CD4-positive, alpha-beta T cell treated with Interleukin-4 for 1 hour (primary cell): ENCODE measurements around the gene C16orf95.
"Not testable (repeated sequence)": the region's sequence is repeated elsewhere in the genome, so short reads cannot be mapped to it uniquely, and the experiment has no call there.

Source experiments
- DNase-seq, 2 donors: peaks; one replicate each; pipeline ENCODE4 v3.0.0-alpha.2; 2020 to 2022

The C16orf95 gene

DNA sequence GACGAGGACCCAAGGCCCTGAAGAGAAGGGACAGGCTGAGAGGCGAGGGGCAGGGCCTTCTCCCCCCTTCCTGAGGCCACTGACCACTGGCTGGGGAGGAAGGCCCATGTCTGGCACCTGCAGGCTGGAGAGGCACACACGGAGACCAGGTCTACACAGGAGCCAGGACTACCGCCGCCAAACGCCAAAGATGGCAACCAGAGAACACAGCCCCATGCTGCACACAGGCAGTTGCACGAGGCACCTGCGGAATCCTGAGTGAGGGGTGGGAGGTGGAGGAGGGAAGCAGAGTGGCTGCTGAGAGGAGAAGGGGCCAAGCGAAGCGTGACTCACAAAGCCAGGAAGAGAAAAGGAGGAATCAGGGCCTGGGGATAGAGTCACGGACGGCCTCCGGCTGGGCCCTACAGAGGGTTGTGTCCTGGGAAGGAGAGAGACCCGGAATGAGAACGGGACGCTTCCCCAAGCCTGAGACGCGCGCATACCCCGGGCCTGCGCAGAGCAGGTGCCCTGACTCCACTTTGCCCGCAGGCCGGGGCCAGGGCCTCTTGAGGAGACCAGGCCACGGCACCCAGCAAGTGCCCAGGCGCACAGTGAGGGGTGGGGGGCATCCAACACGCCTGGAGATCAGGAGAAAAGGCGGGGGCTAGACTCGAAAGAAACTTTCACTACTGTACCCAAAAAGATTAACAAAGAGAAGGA, 28.7 kb upstream of the C16orf95 start:
- no peak for DNase-seq

- DNase-seq: peak; percentile 66 to 69
Observed at GRCh38 chr16:87344931-87345631, 27.9 kb upstream of the C16orf95 start.

- no peak for DNase-seq
Observed at GRCh38 chr16:87344165-87344930, 27.2 kb upstream of the C16orf95 start.

GRCh38 chr16:87343753-87344050, 26.5 kb upstream of the C16orf95 start:
- DNase-seq: no peak

DNA sequence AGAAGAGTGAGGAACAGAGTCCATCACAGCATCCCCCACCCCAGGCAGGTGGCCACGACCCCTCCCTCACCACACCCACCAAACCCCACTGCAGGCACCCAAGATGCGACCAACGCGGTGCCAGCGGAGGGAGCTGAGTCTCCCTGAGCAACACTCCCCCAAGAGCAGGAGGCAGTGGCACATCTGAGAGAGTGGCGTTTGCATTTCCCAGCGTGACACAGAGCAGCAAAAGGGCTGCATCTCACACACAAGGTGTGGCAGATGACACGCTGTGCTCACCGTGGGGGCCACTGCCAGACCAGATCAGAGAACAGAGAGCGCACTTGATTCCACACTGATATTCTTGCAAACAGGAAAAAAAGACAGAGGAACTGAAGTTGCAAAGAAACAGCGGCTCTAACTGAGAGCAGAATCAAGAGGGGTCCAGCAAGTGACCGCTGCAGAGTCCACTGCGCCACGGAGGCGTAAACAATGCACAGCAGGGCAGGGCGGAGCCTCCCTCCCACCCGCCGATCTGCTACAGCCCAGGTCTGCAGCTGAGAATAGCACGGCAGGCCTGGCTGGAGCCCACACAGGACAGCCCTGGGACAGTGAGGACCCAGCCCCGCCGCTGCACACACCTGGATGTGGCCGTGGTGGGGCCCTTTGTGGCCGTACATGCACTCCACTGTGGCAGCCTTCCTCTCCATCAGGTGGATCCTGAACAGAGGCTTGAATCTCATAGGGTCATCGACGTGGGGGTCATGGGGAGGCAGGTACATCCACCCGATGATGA, 26.0 kb upstream of the C16orf95 start:
- DNase-seq: no peak

DNA sequence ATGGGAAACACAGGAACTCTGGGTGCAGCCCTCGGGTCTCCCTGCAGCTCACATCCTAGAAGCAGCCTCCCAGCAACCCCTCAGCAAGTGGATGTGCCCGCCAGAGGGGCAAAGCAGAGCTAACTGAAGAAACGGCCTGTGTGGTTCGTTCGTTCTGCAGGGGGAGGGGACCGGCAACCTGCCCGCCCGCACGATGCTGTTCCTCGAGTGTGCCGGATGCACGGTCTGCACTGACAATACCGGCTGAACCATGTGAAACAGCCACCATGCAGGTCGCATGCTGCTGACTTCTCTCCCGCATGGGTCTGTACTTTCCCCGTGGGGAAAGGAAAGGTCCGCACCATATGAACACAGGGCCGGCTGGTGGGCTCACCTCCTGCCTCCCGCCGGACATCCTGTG, 25.3 kb upstream of the C16orf95 start:
- no peak for DNase-seq

- no peak for DNase-seq
Observed at GRCh38 chr16:87340198-87340597, 23.0 kb upstream of the C16orf95 start.

GRCh38 chr16:87339724-87340105, 22.5 kb upstream of the C16orf95 start:
- not testable (repeated sequence) for DNase-seq

- DNase-seq: no peak
Observed at GRCh38 chr16:87339086-87339723, 22.0 kb upstream of the C16orf95 start.

DNA sequence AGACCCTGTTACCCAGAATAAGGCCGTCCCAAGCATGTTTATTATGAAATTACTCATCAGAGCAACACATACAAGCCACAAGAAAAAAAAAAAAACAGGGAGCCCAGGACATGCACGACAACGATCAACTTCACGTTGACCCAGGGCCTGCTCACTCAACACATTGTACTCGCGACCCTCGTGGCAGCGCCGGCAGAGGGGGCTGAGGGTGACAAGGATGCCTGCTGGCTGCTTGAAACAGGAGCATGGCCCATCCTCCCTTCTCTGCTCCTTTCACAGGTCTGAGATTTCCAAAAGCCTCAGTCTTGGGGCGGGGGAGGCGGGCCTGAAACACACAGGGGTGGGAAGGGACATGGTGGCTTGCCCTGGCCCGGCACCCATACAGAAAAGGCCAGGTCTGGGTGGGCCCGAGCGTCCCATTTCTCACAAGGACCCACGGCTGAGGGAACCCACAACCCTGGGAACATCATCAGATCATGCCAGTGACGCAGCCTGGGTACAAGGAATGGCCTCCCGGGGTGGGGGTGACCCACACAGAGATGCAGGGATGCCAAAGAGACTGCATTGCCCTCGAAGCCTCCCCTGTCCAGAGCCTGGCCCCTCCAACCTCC, 21.1 kb upstream of the C16orf95 start:
- no peak for DNase-seq

DNA sequence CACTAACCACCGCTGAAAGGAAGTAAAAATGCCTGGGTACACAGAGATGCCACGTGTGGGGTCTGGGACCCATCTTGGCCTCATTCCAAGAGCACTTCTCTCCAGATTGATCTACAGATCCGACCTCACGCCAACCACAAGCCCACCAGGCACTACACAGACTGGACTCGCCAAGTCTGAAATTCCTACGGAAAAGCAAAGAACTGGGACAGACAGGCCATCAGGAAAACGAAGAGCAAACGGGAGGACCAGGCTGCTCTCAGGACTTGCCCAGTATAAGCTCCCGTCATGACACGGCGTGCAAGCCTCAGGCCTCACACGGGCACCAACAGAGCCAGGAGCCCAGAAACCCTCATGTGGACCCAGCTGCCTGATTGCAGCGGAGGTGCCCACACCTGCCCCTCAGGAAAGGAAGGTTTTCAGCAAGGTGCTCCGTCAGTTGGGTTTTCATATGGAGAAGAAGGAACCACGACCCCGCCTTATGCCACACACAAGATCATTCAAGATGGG, 20.1 kb upstream of the C16orf95 start:
- no peak for DNase-seq

- DNase-seq: no peak
Observed at GRCh38 chr16:87336434-87337240, 19.4 kb upstream of the C16orf95 start.

- no peak for DNase-seq
Observed at GRCh38 chr16:87335625-87336433, 18.6 kb upstream of the C16orf95 start.

- DNase-seq: no peak
Observed at GRCh38 chr16:87334651-87335624, 17.7 kb upstream of the C16orf95 start.

DNA sequence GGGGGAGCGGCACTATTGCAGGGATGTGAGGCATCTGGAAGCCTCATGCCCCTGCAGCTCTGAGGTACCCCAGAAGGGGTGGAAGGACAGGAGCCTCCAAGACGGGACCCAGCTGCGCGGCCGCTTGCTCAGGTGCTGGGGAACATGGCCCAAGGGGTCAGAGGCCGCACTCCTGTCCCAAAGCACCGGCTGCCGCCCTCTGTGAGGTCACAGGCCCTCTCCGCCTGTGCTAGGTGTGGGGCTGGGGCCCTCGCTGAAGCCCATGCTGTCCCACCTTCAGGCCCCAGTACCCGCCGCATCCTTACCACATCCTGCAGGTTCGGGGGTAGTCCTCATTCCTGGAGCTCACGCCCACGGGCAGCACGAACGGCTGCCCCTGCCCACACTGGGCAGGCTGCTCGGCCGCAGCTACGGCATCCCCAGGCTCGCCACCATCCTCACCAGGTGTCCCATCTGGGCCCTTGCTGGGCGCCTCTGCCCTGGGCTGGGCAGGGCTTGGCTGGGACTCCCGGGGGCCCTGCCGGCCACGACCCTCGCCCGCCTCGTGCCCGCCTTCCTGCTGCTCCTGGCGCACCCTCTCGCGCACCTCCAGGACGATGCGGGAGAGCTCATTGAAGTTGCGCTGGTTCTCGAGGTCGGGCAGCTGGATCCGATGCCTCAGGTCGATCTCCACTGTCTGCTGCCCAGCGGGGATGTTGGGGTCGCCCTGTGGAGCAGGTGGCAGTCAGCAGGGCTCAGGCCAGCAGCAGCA, 16.6 kb upstream of the C16orf95 start:
- DNase-seq: no peak

DNA sequence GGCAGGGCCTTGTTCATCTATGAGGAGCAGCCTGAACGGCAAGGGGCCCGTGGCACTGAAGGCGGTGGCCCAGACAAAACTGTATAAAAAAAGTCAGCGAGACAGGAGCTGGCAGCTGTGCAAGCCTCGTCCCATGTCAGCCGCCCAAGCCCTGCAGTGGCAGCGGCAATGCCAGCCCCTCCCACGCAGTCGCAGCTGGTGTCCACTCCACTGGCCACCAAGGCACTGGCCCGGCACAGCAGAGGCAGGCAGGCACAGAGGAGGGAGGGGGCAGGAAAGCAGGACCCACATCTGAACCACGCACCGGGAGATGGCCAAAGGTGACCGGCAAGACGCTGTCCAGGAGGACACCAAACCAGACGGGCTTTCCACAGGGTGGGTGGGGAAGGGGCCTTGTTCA, 15.9 kb upstream of the C16orf95 start:
- DNase-seq: no peak

DNA sequence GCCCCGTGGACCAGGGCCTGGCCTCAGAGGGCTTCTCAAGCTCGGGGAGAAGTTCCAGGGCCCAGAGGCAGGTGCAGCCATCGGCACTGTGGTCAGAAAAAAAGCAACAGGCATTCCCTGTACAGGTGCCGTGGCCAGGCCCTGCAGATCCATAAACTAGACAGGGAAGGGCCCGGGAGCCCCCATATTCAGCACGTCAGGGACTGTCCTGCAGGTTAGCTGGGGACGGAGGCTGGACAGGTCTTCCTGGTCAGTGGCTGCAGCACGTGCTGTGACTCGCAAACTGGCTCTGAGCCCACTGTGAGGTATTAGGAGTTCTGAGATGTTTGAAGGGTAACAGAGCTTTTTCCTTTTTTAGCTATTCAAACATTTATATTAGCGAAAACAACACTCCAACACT, 15.0 kb upstream of the C16orf95 start:
- no peak for DNase-seq

DNA sequence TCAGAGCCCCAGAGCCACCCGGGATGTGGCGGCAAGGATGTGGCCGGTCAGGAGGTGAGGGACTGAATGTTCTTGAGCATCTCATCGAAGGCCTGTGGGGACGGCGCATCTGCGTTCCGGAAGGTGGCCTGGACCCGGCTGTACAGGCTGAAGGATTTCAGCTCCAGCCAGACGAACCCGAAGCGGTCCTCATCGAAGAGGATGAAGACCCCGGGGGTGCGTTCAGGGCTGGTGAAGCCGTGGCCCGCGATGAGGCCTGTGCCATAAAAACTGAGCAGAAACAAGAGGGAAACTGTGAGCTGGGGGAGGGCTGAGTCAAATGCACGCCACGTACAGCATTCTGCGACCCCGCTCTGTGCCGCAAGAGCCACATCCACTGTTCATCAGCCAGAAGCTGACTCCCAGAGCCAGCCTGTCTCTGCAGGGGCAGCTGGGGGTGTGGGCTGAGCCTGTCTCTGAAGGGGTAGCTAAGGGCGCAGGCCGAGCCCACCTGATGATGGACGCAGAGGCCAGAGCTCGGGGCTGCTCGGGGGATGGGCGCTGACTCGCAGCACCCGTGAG, 14.1 kb upstream of the C16orf95 start:
- DNase-seq: no peak
